Endothelial cell of umbilical vein (primary cell): ENCODE results near the gene MDH2. TPM values are rescaled to one million over a fixed set of nuclear protein-coding genes. Genes with fewer than 3 reads are reported as not detected.

ENCODE experiments used
- BruUV-seq: library from RNA; stranded (reverse); fragments of 400-500 nt; replicated peaks from 2 replicates; lab custom pipeline; 2021; lab: Mats Ljungman, UMichigan
- CTCF ChIA-PET: fragments of 300-600, 350-600 bp; sonication (Branson Sonifier 250); formaldehyde crosslinking; loops from one replicate; lab custom pipeline; 2021; ENCODE audit warnings: antibody characterized with exemption, inconsistent platforms; lab: Charles Lee
- POLR2A ChIA-PET: fragments of 300-600, 350-600 bp; sonication (Branson Sonifier 250); formaldehyde crosslinking; loops from one replicate; lab custom pipeline; 2021; ENCODE audit warnings: antibody characterized with exemption, inconsistent platforms; lab: Charles Lee
- DNase-seq: peaks from one replicate; pipeline ENCODE4 v3.0.0-alpha.2; 2011; ENCODE audit warnings: low read depth, low spot score
- FAIRE-seq: peaks from 2 replicates; lab custom pipeline; 2011; peaks lifted over from hg19 to GRCh38; lab: Jason Lieb, UNC
- H2AFZ ChIP-seq: 2 replicates; pipeline ENCODE4 v1.6.0; 2012; ENCODE audit warnings: low read depth, low read length, control low read depth, inconsistent platforms
- H3K27ac ChIP-seq: 2 replicates; pipeline ENCODE4 v1.5.1; 2011; ENCODE audit warnings: low read depth, mild to moderate bottlenecking, control low read depth, low read length, moderate library complexity; ENCODE audit not compliant: insufficient read depth
- H3K27me3 ChIP-seq, 2 experiments: 2 replicates each; pipeline versions ENCODE4 v1.6.0 to v1.6.1; 2011; ENCODE audit warnings: low read length in 2 of 2, mixed read lengths in 1 of 2; ENCODE audit not compliant: control insufficient read depth in 2 of 2, insufficient read depth in 2 of 2
- H3K36me3 ChIP-seq, 2 experiments: 2 replicates in 1 of 2; 3 replicates in 1 of 2; pipeline ENCODE4 v1.5.1; 2011; ENCODE audit warnings: low read length in 2 of 2, mild to moderate bottlenecking in 1 of 2, moderate library complexity in 1 of 2; ENCODE audit not compliant: control insufficient read depth in 2 of 2, insufficient read depth in 2 of 2; ENCODE audit errors: extremely low read depth in 1 of 2
- H3K4me1 ChIP-seq: 3 replicates; pipeline ENCODE4 v1.5.1; 2011; ENCODE audit warnings: mild to moderate bottlenecking, low read length; ENCODE audit not compliant: control insufficient read depth, insufficient read depth; ENCODE audit errors: extremely low read depth
- H3K4me2 ChIP-seq: 2 replicates; pipeline ENCODE4 v1.6.1; 2011; ENCODE audit warnings: low read length, control low read depth, mixed read lengths; ENCODE audit not compliant: insufficient read depth
- H3K4me3 ChIP-seq, 3 experiments: fragments of 200-600 bp in 1 of 3; sonication (generic), shearing (Covaris generic) in 1 of 3; replicated peaks in 1 of 3; 2 replicates each; pipeline ENCODE4 v1.5.1; 2011 to 2016; ENCODE audit warnings: control low read depth in 3 of 3, low read length in 3 of 3, mild to moderate bottlenecking in 2 of 3, inconsistent platforms in 1 of 3, low read depth in 1 of 3, moderate library complexity in 1 of 3; ENCODE audit not compliant: insufficient read depth in 1 of 3
- H3K79me2 ChIP-seq: 2 replicates; pipeline ENCODE4 v1.6.0; 2012; ENCODE audit warnings: low read length, inconsistent platforms; ENCODE audit not compliant: control insufficient read depth, insufficient read depth
- H3K9ac ChIP-seq: replicated peaks from 2 replicates; pipeline ENCODE3; 2011; ENCODE audit warnings: low read length, control low read depth; ENCODE audit not compliant: insufficient read depth; ENCODE audit errors: extremely low read depth
- H3K9me1 ChIP-seq: replicated peaks from 3 replicates; pipeline ENCODE4 v1.6.0; 2011; ENCODE audit warnings: mild to moderate bottlenecking, low read length; ENCODE audit not compliant: control insufficient read depth, insufficient read depth; ENCODE audit errors: extremely low read depth
- H3K9me3 ChIP-seq: replicated peaks from 2 replicates; pipeline ENCODE4 v1.5.1; 2012; ENCODE audit warnings: low read length, inconsistent platforms; ENCODE audit not compliant: control insufficient read depth, insufficient read depth
- H4K20me1 ChIP-seq: replicated peaks from 2 replicates; pipeline ENCODE3; 2011; ENCODE audit warnings: mild to moderate bottlenecking, low read length; ENCODE audit not compliant: control insufficient read depth, insufficient read depth; ENCODE audit errors: extremely low read depth
- EZH2 ChIP-seq: IDR thresholded peaks from 2 replicates; pipeline ENCODE4 v1.6.1; 2012; ENCODE audit warnings: borderline replicate concordance, low read depth, mild to moderate bottlenecking, moderate library complexity, low read length, inconsistent platforms; ENCODE audit not compliant: severe bottlenecking
- FOS ChIP-seq: IDR thresholded peaks from 2 replicates; pipeline ENCODE4 v1.6.1; 2011; ENCODE audit warnings: mild to moderate bottlenecking, low read length, moderate library complexity, borderline replicate concordance; ENCODE audit not compliant: insufficient read depth
- GATA2 ChIP-seq: IDR thresholded peaks from 2 replicates; pipeline ENCODE4 v1.7.0; 2011; ENCODE audit warnings: low read depth, mild to moderate bottlenecking, moderate library complexity, mixed read lengths, low read length; ENCODE audit not compliant: insufficient read length, insufficient read depth
- JUN ChIP-seq: IDR thresholded peaks from 2 replicates; pipeline ENCODE4 v1.6.1; 2011; ENCODE audit warnings: borderline replicate concordance, low read depth; ENCODE audit not compliant: insufficient read length, insufficient read depth
- MYC ChIP-seq: IDR thresholded peaks from one replicate; pipeline ENCODE4 v1.6.1; 2011; ENCODE audit warnings: mild to moderate bottlenecking, low read depth, low read length
- POLR2A ChIP-seq: IDR thresholded peaks from 2 replicates; pipeline ENCODE4 v1.6.1; 2012; ENCODE audit warnings: low read depth, mild to moderate bottlenecking, control low read depth, low read length
- POLR2AphosphoS5 ChIP-seq: IDR thresholded peaks from 2 replicates; pipeline ENCODE4 v1.6.1; 2012; ENCODE audit warnings: low read depth, mild to moderate bottlenecking, control low read depth, low read length, moderate library complexity; ENCODE audit not compliant: insufficient read depth
- dilution Hi-C: fragments of 300-500 bp; cut with MboI; formaldehyde crosslinking; loops from one replicate; pipeline ENCODE4 v1.15.0; 2019; ENCODE audit warnings: low sequenced_read_pairs; ENCODE audit not compliant: extremely low pct_ligation_motif_present
- intact Hi-C: fragments of 100-400 bp; cut with micrococcal nuclease; formaldehyde crosslinking; loops from one replicate; pipeline ENCODE4 v1.10.0; 2022
- polyA plus RNA-seq, 4 experiments: library from polyadenylated mRNA; depleted of rRNA in 3 of 4; stranded (reverse) in 3 of 4; unstranded in 1 of 4; fragments of >200 nt; gene quantifications; 2 replicates each; pipeline versions ENCODE4 v1.2.1 to v1.2.3, GENCODE V29; 2011 to 2012; ENCODE audit warnings: missing spikeins in 1 of 4
- total RNA-seq: library from RNA; stranded (reverse); gene quantifications from 2 replicates; pipeline ENCODE4 v1.2.3, GENCODE V29; 2021
- TF ChIP-seq, protein P1 (sequence below), 2 donors: IDR thresholded peaks; 1 replicate in 1 of 2; 2 replicates in 1 of 2; pipeline ENCODE4 v1.5.1; 2011; ENCODE audit warnings: low read length in 2 of 2, mild to moderate bottlenecking in 2 of 2, moderate library complexity in 2 of 2, control low read depth in 1 of 2, inconsistent platforms in 1 of 2, low read depth in 1 of 2; ENCODE audit not compliant: insufficient read depth in 1 of 2; ENCODE audit errors: extremely low read depth in 1 of 2
- TF ChIP-seq, protein P2 (sequence below): IDR thresholded peaks from 2 replicates; pipeline ENCODE4 v1.6.1; 2011; ENCODE audit not compliant: insufficient read depth, insufficient read length

MDH2 gene
- total and polyA plus RNA-seq, 2 donors (not counting 3 experiments of a cell fraction or from before 2014, with no cell fraction given) = 123 to 175 TPM

DNA sequence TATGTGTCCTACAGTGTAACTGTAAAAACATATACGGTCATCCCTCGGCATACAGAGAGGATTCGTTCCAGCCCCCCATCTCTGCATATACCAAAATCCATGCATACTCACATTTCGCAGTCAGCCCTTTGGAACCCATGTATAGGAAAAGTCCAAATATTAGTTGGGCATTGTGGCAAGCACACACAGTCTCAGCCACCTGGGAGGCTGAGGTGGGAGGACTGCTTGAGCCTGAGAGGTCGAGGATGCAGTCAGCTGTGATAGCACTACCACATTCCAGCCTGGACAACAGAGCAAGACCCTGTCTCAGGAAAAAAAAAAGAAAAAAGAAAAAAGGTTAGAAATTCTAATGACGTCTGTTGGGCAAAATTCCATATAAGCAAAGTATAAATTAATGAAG, 29.1 kb downstream of the MDH2 start:
- Histone ChIP-seq H3K4me3 (no peak overlapping the region), H3K27ac (no peak overlapping the region), H2AFZ (no peak overlapping the region), H3K4me2 (no peak overlapping the region), H4K20me1 (no peaks in the 10 kb centered on the region), H3K9me3 (no peaks in the 10 kb centered on the region), H3K36me3 (no peaks in the 10 kb centered on the region), H3K9ac (no peak overlapping the region), H3K79me2 (no peaks in the 10 kb centered on the region), H3K9me1 (no peaks in the 10 kb centered on the region), H3K4me1 (peaks cover 4% of the 10 kb centered on the region), H3K27me3 (no peaks in the 10 kb centered on the region)
- FAIRE-seq (no peak), DNase-seq (no peak)
- ChIA-PET CTCF (no interaction called here), POLR2A (no interaction called here)
- intact Hi-C loops (no loop called here), dilution Hi-C loops (no loop called here)
- BruUV-seq = no TSS peak
- TF ChIP-seq FOS (no peak), POLR2A (no peak), MYC (no peak), EZH2 (no peak), JUN (no peak), GATA2 (no peak), POLR2AphosphoS5 (no peak)
- TF ChIP-seq, protein P1, sequence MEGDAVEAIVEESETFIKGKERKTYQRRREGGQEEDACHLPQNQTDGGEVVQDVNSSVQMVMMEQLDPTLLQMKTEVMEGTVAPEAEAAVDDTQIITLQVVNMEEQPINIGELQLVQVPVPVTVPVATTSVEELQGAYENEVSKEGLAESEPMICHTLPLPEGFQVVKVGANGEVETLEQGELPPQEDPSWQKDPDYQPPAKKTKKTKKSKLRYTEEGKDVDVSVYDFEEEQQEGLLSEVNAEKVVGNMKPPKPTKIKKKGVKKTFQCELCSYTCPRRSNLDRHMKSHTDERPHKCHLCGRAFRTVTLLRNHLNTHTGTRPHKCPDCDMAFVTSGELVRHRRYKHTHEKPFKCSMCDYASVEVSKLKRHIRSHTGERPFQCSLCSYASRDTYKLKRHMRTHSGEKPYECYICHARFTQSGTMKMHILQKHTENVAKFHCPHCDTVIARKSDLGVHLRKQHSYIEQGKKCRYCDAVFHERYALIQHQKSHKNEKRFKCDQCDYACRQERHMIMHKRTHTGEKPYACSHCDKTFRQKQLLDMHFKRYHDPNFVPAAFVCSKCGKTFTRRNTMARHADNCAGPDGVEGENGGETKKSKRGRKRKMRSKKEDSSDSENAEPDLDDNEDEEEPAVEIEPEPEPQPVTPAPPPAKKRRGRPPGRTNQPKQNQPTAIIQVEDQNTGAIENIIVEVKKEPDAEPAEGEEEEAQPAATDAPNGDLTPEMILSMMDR (IDR thresholded peaks at IDR 0.05; ENCODE audit: extremely low read depth in 1 of 2, insufficient read depth in 1 of 2, low read depth in 1 of 2, low read length in 2 of 2) = no peak
- TF ChIP-seq, protein P2, sequence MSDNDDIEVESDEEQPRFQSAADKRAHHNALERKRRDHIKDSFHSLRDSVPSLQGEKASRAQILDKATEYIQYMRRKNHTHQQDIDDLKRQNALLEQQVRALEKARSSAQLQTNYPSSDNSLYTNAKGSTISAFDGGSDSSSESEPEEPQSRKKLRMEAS = no peak
